WTC11 (cell line): ENCODE data around the gene CTDSP2. TPM values are rescaled to one million over a fixed set of nuclear protein-coding genes. Genes with fewer than 3 reads are reported as not detected.

Source experiments
- ATAC-seq: fragments of 200-7000 bp; cut with Tn5 transposase; 2 replicates; pipeline ENCODE4 v1.10.0; 2021; ENCODE audit warnings: mild to moderate bottlenecking, moderate library complexity
- CTCF ChIA-PET: fragments of 300-600 bp; sonication (Branson Sonifier 250); formaldehyde crosslinking; loops from one replicate; lab custom pipeline; 2021; ENCODE audit warnings: antibody characterized with exemption; lab: Charles Lee
- POLR2A ChIA-PET: fragments of 350-600 bp; sonication (Branson Sonifier 250); formaldehyde crosslinking; loops from one replicate; lab custom pipeline; 2021; ENCODE audit warnings: antibody characterized with exemption; lab: Charles Lee
- DNase-seq: peaks from one replicate; pipeline ENCODE4 v3.0.0; 2021; ENCODE audit warnings: low spot score
- H3K27ac Mint-ChIP-seq: 2 replicates; pipeline ENCODE4 v1.8.0; 2021; ENCODE audit warnings: mixed read lengths
- H3K27me3 Mint-ChIP-seq: 2 replicates; pipeline ENCODE4 v1.8.0; 2021; ENCODE audit warnings: low read depth, mild to moderate bottlenecking, moderate library complexity, mixed read lengths
- H3K36me3 Mint-ChIP-seq: 2 replicates; pipeline ENCODE4 v1.8.0; 2021; ENCODE audit warnings: mixed read lengths
- H3K4me1 Mint-ChIP-seq: 2 replicates; pipeline ENCODE4 v1.8.0; 2022; ENCODE audit warnings: mixed read lengths
- H3K4me3 Mint-ChIP-seq: 2 replicates; pipeline ENCODE4 v1.8.0; 2021; ENCODE audit warnings: mild to moderate bottlenecking, moderate library complexity, mixed read lengths
- H3K9me3 Mint-ChIP-seq: 2 replicates; pipeline ENCODE4 v1.8.0; 2021; ENCODE audit warnings: mixed read lengths
- EMX1 ChIP-seq: fragments of 250-450 bp; sonication (Bioruptor Pico); IDR thresholded peaks from 2 replicates; pipeline ENCODE4 v1.8.0; 2021; ENCODE audit warnings: mild to moderate bottlenecking
- HMGA2 ChIP-seq: fragments of 250-450 bp; sonication (Bioruptor Pico); IDR thresholded peaks from 2 replicates; pipeline ENCODE4 v1.4.0; 2021; ENCODE audit warnings: mild to moderate bottlenecking, moderate library complexity
- MXD4 ChIP-seq: fragments of 250-450 bp; sonication (Bioruptor Pico); IDR thresholded peaks from 2 replicates; pipeline ENCODE4 v1.8.0; 2021; ENCODE audit warnings: mild to moderate bottlenecking, moderate library complexity, borderline replicate concordance
- NFE2L1 ChIP-seq: sonication (generic); formaldehyde crosslinking; IDR thresholded peaks from 2 replicates; pipeline ENCODE4 v1.8.1; 2023; ENCODE audit warnings: missing genetic modification reagents
- OVOL2 ChIP-seq: fragments of 250-450 bp; sonication (Bioruptor Pico); IDR thresholded peaks from 2 replicates; pipeline ENCODE4 v1.9.0; 2021; ENCODE audit warnings: mild to moderate bottlenecking, borderline replicate concordance
- ZNF416 ChIP-seq: fragments of 250-450 bp; sonication (Bioruptor Pico); IDR thresholded peaks from 2 replicates; pipeline ENCODE4 v1.9.0; 2021; ENCODE audit warnings: mild to moderate bottlenecking, inconsistent platforms
- total RNA-seq: library from RNA; stranded (reverse); gene quantifications from 3 replicates; pipeline ENCODE4 v1.2.3, GENCODE V29; 2021
- TF ChIP-seq, protein P1 (sequence below): sonication (generic); formaldehyde crosslinking; IDR thresholded peaks from 2 replicates; pipeline ENCODE4 v1.8.1; 2022; ENCODE audit warnings: missing genetic modification reagents, borderline replicate concordance
- TF ChIP-seq, protein P2 (sequence below): sonication (generic); formaldehyde crosslinking; IDR thresholded peaks from 2 replicates; pipeline ENCODE4 v1.8.1; 2023; ENCODE audit warnings: mild to moderate bottlenecking, missing genetic modification reagents, moderate library complexity
- TF ChIP-seq, protein P3 (sequence below): sonication (generic); formaldehyde crosslinking; IDR thresholded peaks from 2 replicates; pipeline ENCODE4 v1.8.1; 2022; ENCODE audit warnings: low read depth, mild to moderate bottlenecking, moderate library complexity, missing genetic modification reagents, borderline replicate concordance
- TF ChIP-seq, protein P4 (sequence below): sonication (generic); formaldehyde crosslinking; IDR thresholded peaks from 2 replicates; pipeline ENCODE4 v1.8.0; 2022; ENCODE audit warnings: missing genetic modification reagents
- TF ChIP-seq, protein P5 (sequence below): sonication (generic); formaldehyde crosslinking; IDR thresholded peaks from 2 replicates; pipeline ENCODE4 v1.8.1; 2023; ENCODE audit warnings: mild to moderate bottlenecking, missing genetic modification reagents
- TF ChIP-seq, protein P6 (sequence below): sonication (generic); formaldehyde crosslinking; IDR thresholded peaks from 2 replicates; pipeline ENCODE4 v1.8.1; 2022; ENCODE audit warnings: low read depth, missing genetic modification reagents, borderline replicate concordance
- TF ChIP-seq, protein P7 (sequence below): sonication (generic); formaldehyde crosslinking; conservative IDR thresholded peaks from 2 replicates; pipeline ENCODE4 v1.8.1; 2023; ENCODE audit warnings: mild to moderate bottlenecking, low read depth, missing genetic modification reagents, moderate library complexity
- TF ChIP-seq, protein P8 (sequence below): fragments of 250-450 bp; sonication (Bioruptor Pico); IDR thresholded peaks from 2 replicates; pipeline ENCODE4 v1.9.0; 2021; ENCODE audit warnings: mild to moderate bottlenecking
- TF ChIP-seq, protein P9 (sequence below): fragments of 250-450 bp; sonication (Bioruptor Pico); IDR thresholded peaks from 2 replicates; pipeline ENCODE4 v1.8.0; 2021; ENCODE audit warnings: mild to moderate bottlenecking

The CTDSP2 gene
- total RNA-seq, 1 experiment from 2014 or later = 122 TPM

DNA sequence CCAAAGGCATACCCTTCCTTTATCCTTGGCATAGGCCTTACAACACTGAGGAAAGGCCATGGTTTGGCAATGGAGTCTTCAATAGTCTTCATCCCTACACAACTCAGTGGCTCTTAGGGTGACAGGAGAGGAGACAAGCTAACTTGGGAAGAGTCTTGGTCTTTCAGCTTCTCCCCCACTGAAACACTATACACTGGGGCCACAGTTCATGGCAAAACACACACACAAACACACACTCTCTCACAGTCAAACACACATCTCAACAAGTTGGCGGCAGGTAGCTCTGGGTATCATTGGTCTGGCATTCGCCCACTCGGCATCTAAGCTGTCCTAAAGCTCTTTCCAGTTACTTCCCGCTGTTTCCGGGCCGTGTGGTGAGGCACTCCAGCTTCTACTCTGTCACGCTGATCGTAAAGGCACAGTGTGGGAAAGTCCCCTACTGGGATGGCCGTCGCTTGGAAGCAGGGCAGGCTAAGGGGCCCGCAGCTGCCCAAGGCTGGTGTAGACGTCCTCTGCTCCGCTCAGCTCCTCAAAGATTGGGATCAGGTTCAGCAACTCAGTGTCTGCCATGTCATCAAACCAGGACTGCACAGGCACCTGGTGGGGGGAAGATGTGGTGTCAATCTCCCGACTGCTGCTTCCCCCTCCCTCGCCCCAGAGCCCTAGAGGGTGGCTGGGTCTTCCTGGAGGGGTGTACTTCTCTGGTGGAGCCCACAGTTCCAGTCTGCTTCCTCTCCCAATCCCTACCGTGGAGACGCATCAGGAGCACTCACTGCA lies 23.2 kb downstream of the CTDSP2 start:
- DNase-seq = no peak
- no peak overlapping the region for H3K27ac Mint-ChIP-seq
- TF ChIP-seq, protein P1, sequence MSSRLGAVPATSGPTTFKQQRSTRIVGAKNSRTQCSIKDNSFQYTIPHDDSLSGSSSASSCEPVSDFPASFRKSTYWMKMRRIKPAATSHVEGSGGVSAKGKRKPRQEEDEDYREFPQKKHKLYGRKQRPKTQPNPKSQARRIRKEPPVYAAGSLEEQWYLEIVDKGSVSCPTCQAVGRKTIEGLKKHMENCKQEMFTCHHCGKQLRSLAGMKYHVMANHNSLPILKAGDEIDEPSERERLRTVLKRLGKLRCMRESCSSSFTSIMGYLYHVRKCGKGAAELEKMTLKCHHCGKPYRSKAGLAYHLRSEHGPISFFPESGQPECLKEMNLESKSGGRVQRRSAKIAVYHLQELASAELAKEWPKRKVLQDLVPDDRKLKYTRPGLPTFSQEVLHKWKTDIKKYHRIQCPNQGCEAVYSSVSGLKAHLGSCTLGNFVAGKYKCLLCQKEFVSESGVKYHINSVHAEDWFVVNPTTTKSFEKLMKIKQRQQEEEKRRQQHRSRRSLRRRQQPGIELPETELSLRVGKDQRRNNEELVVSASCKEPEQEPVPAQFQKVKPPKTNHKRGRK = no peak
- TF ChIP-seq, protein P2, sequence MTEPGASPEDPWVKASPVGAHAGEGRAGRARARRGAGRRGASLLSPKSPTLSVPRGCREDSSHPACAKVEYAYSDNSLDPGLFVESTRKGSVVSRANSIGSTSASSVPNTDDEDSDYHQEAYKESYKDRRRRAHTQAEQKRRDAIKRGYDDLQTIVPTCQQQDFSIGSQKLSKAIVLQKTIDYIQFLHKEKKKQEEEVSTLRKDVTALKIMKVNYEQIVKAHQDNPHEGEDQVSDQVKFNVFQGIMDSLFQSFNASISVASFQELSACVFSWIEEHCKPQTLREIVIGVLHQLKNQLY = no peak
- TF ChIP-seq, protein P3, sequence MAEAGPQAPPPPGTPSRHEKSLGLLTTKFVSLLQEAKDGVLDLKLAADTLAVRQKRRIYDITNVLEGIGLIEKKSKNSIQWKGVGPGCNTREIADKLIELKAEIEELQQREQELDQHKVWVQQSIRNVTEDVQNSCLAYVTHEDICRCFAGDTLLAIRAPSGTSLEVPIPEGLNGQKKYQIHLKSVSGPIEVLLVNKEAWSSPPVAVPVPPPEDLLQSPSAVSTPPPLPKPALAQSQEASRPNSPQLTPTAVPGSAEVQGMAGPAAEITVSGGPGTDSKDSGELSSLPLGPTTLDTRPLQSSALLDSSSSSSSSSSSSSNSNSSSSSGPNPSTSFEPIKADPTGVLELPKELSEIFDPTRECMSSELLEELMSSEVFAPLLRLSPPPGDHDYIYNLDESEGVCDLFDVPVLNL (CRISPR knock-in tag) = no peak
- TF ChIP-seq MXD4 (CRISPR knock-in tag) (no peak), EMX1 (CRISPR knock-in tag) (no peak), OVOL2 (CRISPR knock-in tag) (no peak), ZNF416 (no peak), HMGA2 (CRISPR knock-in tag) (no peak), NFE2L1 (CRISPR knock-in tag) (no peak)
- TF ChIP-seq, protein P4, sequence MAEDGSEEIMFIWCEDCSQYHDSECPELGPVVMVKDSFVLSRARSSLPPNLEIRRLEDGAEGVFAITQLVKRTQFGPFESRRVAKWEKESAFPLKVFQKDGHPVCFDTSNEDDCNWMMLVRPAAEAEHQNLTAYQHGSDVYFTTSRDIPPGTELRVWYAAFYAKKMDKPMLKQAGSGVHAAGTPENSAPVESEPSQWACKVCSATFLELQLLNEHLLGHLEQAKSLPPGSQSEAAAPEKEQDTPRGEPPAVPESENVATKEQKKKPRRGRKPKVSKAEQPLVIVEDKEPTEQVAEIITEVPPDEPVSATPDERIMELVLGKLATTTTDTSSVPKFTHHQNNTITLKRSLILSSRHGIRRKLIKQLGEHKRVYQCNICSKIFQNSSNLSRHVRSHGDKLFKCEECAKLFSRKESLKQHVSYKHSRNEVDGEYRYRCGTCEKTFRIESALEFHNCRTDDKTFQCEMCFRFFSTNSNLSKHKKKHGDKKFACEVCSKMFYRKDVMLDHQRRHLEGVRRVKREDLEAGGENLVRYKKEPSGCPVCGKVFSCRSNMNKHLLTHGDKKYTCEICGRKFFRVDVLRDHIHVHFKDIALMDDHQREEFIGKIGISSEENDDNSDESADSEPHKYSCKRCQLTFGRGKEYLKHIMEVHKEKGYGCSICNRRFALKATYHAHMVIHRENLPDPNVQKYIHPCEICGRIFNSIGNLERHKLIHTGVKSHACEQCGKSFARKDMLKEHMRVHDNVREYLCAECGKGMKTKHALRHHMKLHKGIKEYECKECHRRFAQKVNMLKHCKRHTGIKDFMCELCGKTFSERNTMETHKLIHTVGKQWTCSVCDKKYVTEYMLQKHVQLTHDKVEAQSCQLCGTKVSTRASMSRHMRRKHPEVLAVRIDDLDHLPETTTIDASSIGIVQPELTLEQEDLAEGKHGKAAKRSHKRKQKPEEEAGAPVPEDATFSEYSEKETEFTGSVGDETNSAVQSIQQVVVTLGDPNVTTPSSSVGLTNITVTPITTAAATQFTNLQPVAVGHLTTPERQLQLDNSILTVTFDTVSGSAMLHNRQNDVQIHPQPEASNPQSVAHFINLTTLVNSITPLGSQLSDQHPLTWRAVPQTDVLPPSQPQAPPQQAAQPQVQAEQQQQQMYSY (CRISPR knock-in tag) = no peak
- TF ChIP-seq, protein P5, sequence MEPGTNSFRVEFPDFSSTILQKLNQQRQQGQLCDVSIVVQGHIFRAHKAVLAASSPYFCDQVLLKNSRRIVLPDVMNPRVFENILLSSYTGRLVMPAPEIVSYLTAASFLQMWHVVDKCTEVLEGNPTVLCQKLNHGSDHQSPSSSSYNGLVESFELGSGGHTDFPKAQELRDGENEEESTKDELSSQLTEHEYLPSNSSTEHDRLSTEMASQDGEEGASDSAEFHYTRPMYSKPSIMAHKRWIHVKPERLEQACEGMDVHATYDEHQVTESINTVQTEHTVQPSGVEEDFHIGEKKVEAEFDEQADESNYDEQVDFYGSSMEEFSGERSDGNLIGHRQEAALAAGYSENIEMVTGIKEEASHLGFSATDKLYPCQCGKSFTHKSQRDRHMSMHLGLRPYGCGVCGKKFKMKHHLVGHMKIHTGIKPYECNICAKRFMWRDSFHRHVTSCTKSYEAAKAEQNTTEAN (CRISPR knock-in tag) = no peak
- TF ChIP-seq, protein P6, sequence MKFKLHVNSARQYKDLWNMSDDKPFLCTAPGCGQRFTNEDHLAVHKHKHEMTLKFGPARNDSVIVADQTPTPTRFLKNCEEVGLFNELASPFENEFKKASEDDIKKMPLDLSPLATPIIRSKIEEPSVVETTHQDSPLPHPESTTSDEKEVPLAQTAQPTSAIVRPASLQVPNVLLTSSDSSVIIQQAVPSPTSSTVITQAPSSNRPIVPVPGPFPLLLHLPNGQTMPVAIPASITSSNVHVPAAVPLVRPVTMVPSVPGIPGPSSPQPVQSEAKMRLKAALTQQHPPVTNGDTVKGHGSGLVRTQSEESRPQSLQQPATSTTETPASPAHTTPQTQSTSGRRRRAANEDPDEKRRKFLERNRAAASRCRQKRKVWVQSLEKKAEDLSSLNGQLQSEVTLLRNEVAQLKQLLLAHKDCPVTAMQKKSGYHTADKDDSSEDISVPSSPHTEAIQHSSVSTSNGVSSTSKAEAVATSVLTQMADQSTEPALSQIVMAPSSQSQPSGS (CRISPR knock-in tag) = no peak
- TF ChIP-seq, protein P7, sequence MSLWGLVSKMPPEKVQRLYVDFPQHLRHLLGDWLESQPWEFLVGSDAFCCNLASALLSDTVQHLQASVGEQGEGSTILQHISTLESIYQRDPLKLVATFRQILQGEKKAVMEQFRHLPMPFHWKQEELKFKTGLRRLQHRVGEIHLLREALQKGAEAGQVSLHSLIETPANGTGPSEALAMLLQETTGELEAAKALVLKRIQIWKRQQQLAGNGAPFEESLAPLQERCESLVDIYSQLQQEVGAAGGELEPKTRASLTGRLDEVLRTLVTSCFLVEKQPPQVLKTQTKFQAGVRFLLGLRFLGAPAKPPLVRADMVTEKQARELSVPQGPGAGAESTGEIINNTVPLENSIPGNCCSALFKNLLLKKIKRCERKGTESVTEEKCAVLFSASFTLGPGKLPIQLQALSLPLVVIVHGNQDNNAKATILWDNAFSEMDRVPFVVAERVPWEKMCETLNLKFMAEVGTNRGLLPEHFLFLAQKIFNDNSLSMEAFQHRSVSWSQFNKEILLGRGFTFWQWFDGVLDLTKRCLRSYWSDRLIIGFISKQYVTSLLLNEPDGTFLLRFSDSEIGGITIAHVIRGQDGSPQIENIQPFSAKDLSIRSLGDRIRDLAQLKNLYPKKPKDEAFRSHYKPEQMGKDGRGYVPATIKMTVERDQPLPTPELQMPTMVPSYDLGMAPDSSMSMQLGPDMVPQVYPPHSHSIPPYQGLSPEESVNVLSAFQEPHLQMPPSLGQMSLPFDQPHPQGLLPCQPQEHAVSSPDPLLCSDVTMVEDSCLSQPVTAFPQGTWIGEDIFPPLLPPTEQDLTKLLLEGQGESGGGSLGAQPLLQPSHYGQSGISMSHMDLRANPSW = no peak
- TF ChIP-seq, protein P8, sequence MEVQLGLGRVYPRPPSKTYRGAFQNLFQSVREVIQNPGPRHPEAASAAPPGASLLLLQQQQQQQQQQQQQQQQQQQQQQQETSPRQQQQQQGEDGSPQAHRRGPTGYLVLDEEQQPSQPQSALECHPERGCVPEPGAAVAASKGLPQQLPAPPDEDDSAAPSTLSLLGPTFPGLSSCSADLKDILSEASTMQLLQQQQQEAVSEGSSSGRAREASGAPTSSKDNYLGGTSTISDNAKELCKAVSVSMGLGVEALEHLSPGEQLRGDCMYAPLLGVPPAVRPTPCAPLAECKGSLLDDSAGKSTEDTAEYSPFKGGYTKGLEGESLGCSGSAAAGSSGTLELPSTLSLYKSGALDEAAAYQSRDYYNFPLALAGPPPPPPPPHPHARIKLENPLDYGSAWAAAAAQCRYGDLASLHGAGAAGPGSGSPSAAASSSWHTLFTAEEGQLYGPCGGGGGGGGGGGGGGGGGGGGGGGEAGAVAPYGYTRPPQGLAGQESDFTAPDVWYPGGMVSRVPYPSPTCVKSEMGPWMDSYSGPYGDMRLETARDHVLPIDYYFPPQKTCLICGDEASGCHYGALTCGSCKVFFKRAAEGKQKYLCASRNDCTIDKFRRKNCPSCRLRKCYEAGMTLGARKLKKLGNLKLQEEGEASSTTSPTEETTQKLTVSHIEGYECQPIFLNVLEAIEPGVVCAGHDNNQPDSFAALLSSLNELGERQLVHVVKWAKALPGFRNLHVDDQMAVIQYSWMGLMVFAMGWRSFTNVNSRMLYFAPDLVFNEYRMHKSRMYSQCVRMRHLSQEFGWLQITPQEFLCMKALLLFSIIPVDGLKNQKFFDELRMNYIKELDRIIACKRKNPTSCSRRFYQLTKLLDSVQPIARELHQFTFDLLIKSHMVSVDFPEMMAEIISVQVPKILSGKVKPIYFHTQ (CRISPR knock-in tag) = no peak
- TF ChIP-seq, protein P9, sequence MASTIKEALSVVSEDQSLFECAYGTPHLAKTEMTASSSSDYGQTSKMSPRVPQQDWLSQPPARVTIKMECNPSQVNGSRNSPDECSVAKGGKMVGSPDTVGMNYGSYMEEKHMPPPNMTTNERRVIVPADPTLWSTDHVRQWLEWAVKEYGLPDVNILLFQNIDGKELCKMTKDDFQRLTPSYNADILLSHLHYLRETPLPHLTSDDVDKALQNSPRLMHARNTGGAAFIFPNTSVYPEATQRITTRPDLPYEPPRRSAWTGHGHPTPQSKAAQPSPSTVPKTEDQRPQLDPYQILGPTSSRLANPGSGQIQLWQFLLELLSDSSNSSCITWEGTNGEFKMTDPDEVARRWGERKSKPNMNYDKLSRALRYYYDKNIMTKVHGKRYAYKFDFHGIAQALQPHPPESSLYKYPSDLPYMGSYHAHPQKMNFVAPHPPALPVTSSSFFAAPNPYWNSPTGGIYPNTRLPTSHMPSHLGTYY (CRISPR knock-in tag) = no peak
- ATAC-seq = no peak
- H3K4me1 Mint-ChIP-seq = no peaks in the 10 kb centered on the region
- POLR2A ChIA-PET = no interaction called here
- CTCF ChIA-PET = no interaction called here
- H3K4me3 Mint-ChIP-seq = no peak overlapping the region
- no peaks in the 10 kb centered on the region for H3K9me3 Mint-ChIP-seq
- H3K27me3 Mint-ChIP-seq = no peaks in the 10 kb centered on the region
- peaks cover 57% of the 10 kb centered on the region for H3K36me3 Mint-ChIP-seq
